SK-N-SH (cell line): ENCODE results near the gene MGAT5. TPM values are rescaled to one million over a fixed set of nuclear protein-coding genes. Genes with fewer than 3 reads are reported as not detected.

Source experiments
- CTCF ChIA-PET: fragments of 300-600, 350-600 bp; formaldehyde crosslinking; extraction: SDS; loops from one replicate; lab custom pipeline; 2021; lab: Yijun Ruan, JAX
- POLR2A ChIA-PET: fragments of 350-600 bp; sonication (Branson Sonifier 250); formaldehyde crosslinking; extraction: SDS; loops from one replicate; lab custom pipeline; 2020; ENCODE audit warnings: antibody characterized with exemption, inconsistent platforms; lab: Yijun Ruan, JAX
- DNase-seq: peaks from one replicate; pipeline ENCODE4 v3.0.0; 2012
- H2AFZ ChIP-seq: fragments of 200-600 bp; sonication (generic); 2 replicates; pipeline ENCODE4 v1.8.1; 2016; ENCODE audit warnings: antibody characterized with exemption, mild to moderate bottlenecking, low read depth
- H3F3A ChIP-seq: fragments of 200-600 bp; sonication (generic); replicated peaks from 2 replicates; pipeline ENCODE3; 2016; ENCODE audit warnings: antibody characterized with exemption, mild to moderate bottlenecking; ENCODE audit not compliant: insufficient read depth
- H3K27ac ChIP-seq, 2 experiments: fragments of 200-500 bp in 1 of 2; fragments of 200-600 bp in 1 of 2; sonication (Bioruptor generic) in 1 of 2; sonication (generic), shearing (Covaris generic) in 1 of 2; 2 replicates each; pipeline versions ENCODE4 v1.5.1 to v1.6.1; 2014 to 2016; ENCODE audit warnings: low read depth in 2 of 2, inconsistent platforms in 1 of 2, low read length in 1 of 2, mild to moderate bottlenecking in 1 of 2, mixed read lengths in 1 of 2
- H3K27me3 ChIP-seq: fragments of 200-600 bp; sonication (generic), shearing (Covaris generic); 2 replicates; pipeline ENCODE4 v1.6.1; 2016; ENCODE audit warnings: mixed run types; ENCODE audit not compliant: insufficient read depth
- H3K36me3 ChIP-seq, 2 experiments: fragments of 200-500 bp in 1 of 2; fragments of 200-600 bp in 1 of 2; sonication (Bioruptor generic) in 1 of 2; sonication (generic) in 1 of 2; replicated peaks in 1 of 2; 2 replicates each; pipeline versions ENCODE3 to v1.5.1; 2014 to 2016; ENCODE audit warnings: low read length in 1 of 2, mild to moderate bottlenecking in 1 of 2; ENCODE audit not compliant: insufficient read depth in 2 of 2, control insufficient read depth in 1 of 2
- H3K4me1 ChIP-seq, 2 experiments: fragments of 200-500 bp in 1 of 2; fragments of 200-600 bp in 1 of 2; sonication (Bioruptor generic) in 1 of 2; sonication (generic), shearing (Covaris generic) in 1 of 2; 2 replicates each; pipeline versions ENCODE4 v1.5.1 to v1.6.1; 2014 to 2016; ENCODE audit warnings: low read depth in 1 of 2, low read length in 1 of 2, mixed run types in 1 of 2; ENCODE audit not compliant: insufficient read depth in 2 of 2, control insufficient read depth in 1 of 2
- H3K4me2 ChIP-seq: fragments of 200-600 bp; sonication (generic), shearing (Covaris generic); 2 replicates; pipeline ENCODE4 v1.6.1; 2017; ENCODE audit warnings: mixed run types
- H3K4me3 ChIP-seq, 2 experiments: fragments of 200-500 bp in 1 of 2; fragments of 200-600 bp in 1 of 2; sonication (Bioruptor generic) in 1 of 2; sonication (generic), shearing (Covaris generic) in 1 of 2; 2 replicates each; pipeline versions ENCODE4 v1.5.1 to v1.8.1; 2014 to 2016; ENCODE audit warnings: low read depth in 2 of 2, inconsistent platforms in 1 of 2, low read length in 1 of 2, mild to moderate bottlenecking in 1 of 2, mixed read lengths in 1 of 2, moderate library complexity in 1 of 2
- H3K79me2 ChIP-seq: fragments of 200-600 bp; sonication (generic); 2 replicates; pipeline ENCODE4 v1.8.1; 2017; ENCODE audit warnings: mild to moderate bottlenecking; ENCODE audit not compliant: insufficient read depth
- H3K9ac ChIP-seq: fragments of 200-600 bp; sonication (generic); 2 replicates; pipeline ENCODE4 v1.6.1; 2017; ENCODE audit warnings: mixed run types
- H3K9me2 ChIP-seq: fragments of 200-600 bp; sonication (generic); 2 replicates; pipeline ENCODE4 v1.6.1; 2017; ENCODE audit warnings: mixed run types
- H3K9me3 ChIP-seq: fragments of 200-600 bp; sonication (generic); 2 replicates; pipeline ENCODE4 v1.6.1; 2017; ENCODE audit warnings: mixed run types, mild to moderate bottlenecking, moderate library complexity
- H4K20me1 ChIP-seq: fragments of 200-600 bp; sonication (generic); 2 replicates; pipeline ENCODE4 v1.6.1; 2017; ENCODE audit warnings: mild to moderate bottlenecking, mixed run types; ENCODE audit not compliant: insufficient read depth
- ELF1 ChIP-seq: IDR thresholded peaks from 2 replicates; pipeline ENCODE4 v1.4.0; 2012
- FOSL2 ChIP-seq: IDR thresholded peaks from 2 replicates; pipeline ENCODE4 v1.4.0; 2012; ENCODE audit warnings: low read depth, mild to moderate bottlenecking, moderate library complexity, borderline replicate concordance
- MXI1 ChIP-seq: IDR thresholded peaks from 2 replicates; pipeline ENCODE4 v1.6.1; 2012; ENCODE audit warnings: mild to moderate bottlenecking, low read depth, low read length, improper control_type of control experiment
- POLR2AphosphoS5 ChIP-seq: IDR thresholded peaks from 2 replicates; pipeline ENCODE4 v1.6.1; 2012; ENCODE audit warnings: low read depth, low read length
- TAF1 ChIP-seq: IDR thresholded peaks from 2 replicates; pipeline ENCODE4 v1.6.1; 2012; ENCODE audit warnings: low read depth, mild to moderate bottlenecking, low read length, moderate library complexity, borderline replicate concordance
- YY1 ChIP-seq: IDR thresholded peaks from 2 replicates; pipeline ENCODE4 v1.4.0; 2012; ENCODE audit warnings: low read depth, mild to moderate bottlenecking
- WGBS: methylation state at CpG from one replicate; pipeline ENCODE4 v1.1.6; 2017; ENCODE audit warnings: low lambda C conversion rate; 5-methylcytosine and 5-hydroxymethylcytosine counted together
- polyA plus RNA-seq, 3 experiments: library from polyadenylated mRNA; depleted of rRNA; stranded (reverse); fragments of >200 nt; gene quantifications; 2 replicates each; pipeline ENCODE4 v1.2.3, GENCODE V29; 2012
- TF ChIP-seq, protein P1 (sequence below): fragments of 150-350 bp; IDR thresholded peaks from 2 replicates; pipeline ENCODE4 v1.6.1; 2016; ENCODE audit warnings: mild to moderate bottlenecking, low read depth, low read length
- TF ChIP-seq, protein P2 (sequence below): IDR thresholded peaks from 2 replicates; pipeline ENCODE4 v1.6.1; 2012; ENCODE audit warnings: mild to moderate bottlenecking, low read depth, low read length, moderate library complexity
- TF ChIP-seq, protein P3 (sequence below): IDR thresholded peaks from 2 replicates; pipeline ENCODE4 v1.4.0; 2012; ENCODE audit warnings: low read depth

The MGAT5 gene
- polyA plus RNA-seq, 1 of the 3 experiments (the other 2 are of a cell fraction), result 18.2 TPM

DNA sequence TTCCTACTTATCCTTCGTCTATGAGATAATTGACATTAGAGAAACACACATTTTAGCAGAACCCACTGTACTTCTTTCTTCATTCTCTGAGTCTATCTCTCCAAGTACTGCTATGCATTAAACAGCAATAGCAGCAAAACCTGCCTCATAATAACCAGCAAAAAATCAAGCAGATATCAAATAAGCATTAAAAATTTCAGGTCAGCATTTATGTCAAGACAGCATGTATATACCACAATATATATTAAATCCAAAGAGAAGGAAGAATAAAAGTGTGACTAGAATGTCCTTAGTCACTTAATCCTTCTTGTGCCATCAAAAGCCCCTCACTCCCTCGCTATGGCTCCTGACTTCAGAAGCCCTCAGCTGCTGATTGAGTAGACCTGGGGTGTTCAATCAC, 131.3 kb downstream of the MGAT5 start:
- no peak overlapping the region for H3K27ac ChIP-seq
- no peaks in the 10 kb centered on the region for H3K9me3 ChIP-seq
- no peaks in the 10 kb centered on the region for H4K20me1 ChIP-seq
- no peak overlapping the region for H2AFZ ChIP-seq
- H3K4me2 ChIP-seq, result no peak overlapping the region
- TF ChIP-seq, protein P1, sequence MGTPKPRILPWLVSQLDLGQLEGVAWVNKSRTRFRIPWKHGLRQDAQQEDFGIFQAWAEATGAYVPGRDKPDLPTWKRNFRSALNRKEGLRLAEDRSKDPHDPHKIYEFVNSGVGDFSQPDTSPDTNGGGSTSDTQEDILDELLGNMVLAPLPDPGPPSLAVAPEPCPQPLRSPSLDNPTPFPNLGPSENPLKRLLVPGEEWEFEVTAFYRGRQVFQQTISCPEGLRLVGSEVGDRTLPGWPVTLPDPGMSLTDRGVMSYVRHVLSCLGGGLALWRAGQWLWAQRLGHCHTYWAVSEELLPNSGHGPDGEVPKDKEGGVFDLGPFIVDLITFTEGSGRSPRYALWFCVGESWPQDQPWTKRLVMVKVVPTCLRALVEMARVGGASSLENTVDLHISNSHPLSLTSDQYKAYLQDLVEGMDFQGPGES, result no peak
- TF ChIP-seq, protein P2, sequence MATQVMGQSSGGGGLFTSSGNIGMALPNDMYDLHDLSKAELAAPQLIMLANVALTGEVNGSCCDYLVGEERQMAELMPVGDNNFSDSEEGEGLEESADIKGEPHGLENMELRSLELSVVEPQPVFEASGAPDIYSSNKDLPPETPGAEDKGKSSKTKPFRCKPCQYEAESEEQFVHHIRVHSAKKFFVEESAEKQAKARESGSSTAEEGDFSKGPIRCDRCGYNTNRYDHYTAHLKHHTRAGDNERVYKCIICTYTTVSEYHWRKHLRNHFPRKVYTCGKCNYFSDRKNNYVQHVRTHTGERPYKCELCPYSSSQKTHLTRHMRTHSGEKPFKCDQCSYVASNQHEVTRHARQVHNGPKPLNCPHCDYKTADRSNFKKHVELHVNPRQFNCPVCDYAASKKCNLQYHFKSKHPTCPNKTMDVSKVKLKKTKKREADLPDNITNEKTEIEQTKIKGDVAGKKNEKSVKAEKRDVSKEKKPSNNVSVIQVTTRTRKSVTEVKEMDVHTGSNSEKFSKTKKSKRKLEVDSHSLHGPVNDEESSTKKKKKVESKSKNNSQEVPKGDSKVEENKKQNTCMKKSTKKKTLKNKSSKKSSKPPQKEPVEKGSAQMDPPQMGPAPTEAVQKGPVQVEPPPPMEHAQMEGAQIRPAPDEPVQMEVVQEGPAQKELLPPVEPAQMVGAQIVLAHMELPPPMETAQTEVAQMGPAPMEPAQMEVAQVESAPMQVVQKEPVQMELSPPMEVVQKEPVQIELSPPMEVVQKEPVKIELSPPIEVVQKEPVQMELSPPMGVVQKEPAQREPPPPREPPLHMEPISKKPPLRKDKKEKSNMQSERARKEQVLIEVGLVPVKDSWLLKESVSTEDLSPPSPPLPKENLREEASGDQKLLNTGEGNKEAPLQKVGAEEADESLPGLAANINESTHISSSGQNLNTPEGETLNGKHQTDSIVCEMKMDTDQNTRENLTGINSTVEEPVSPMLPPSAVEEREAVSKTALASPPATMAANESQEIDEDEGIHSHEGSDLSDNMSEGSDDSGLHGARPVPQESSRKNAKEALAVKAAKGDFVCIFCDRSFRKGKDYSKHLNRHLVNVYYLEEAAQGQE, result no peak
- TF ChIP-seq TAF1, result no peak
- no peak for TF ChIP-seq YY1
- TF ChIP-seq POLR2AphosphoS5, result no peak
- TF ChIP-seq MXI1, result no peak
- no peak for TF ChIP-seq FOSL2
- TF ChIP-seq, protein P3, sequence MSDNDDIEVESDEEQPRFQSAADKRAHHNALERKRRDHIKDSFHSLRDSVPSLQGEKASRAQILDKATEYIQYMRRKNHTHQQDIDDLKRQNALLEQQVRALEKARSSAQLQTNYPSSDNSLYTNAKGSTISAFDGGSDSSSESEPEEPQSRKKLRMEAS, result no peak
- no peak for TF ChIP-seq ELF1
- ChIA-PET CTCF (interaction anchor here (0.7 to 1.3 kb wide), 3 partner anchors 10 to 173 kb away, joined by 3 read pairs; no protein-coding TSS in a partner anchor), POLR2A (no interaction called here)
- WGBS, result 88% methylated on average over 2 of the region's 2 CpGs
- H3K79me2 ChIP-seq, result no peaks in the 10 kb centered on the region
- peaks cover 0 to 2% of the 10 kb centered on the region in 2 experiments; a peak in 1 of 4 replicates for H3K4me1 ChIP-seq
- no peaks in the 10 kb centered on the region for H3K9me2 ChIP-seq
- H3F3A ChIP-seq, result no peaks in the 10 kb centered on the region
- no peaks in the 10 kb centered on the region for H3K36me3 ChIP-seq
- no peak overlapping the region for H3K4me3 ChIP-seq
- no peak overlapping the region for H3K9ac ChIP-seq
- DNase-seq, result no peak
- no peaks in the 10 kb centered on the region for H3K27me3 ChIP-seq

DNA sequence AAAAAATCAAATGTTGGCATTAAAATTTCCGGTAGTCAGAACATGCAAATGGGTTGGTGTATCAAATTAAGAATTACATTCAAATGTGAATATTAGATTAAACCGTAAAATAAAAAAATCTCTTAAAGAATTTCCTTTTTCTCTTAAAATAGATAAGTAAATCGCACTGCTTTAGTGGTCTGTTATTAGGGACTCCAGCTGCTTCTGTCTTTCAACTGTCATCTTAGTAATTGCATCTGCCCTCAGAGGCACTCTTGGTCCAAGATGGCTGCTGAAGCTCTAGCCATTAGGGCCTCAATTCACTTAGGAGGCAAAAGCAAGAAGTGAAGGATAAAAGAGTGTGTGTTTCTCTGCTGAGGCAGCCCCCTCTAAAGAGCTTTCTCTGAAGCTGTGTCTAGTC, 132.4 kb downstream of the MGAT5 start:
- ChIA-PET POLR2A (no interaction called here), CTCF (interaction anchor here (1.5 kb wide), 2 partner anchors 15 to 26 kb away, joined by 3 to 4 read pairs; no protein-coding TSS in a partner anchor)
- Histone ChIP-seq H3K9me3 (no peaks in the 10 kb centered on the region), H4K20me1 (no peaks in the 10 kb centered on the region), H3K27ac (no peak overlapping the region), H3K4me3 (no peak overlapping the region), H3K9me2 (no peaks in the 10 kb centered on the region), H3K9ac (no peak overlapping the region), H3F3A (no peaks in the 10 kb centered on the region), H3K4me1 (no peaks in the 10 kb centered on the region; a peak in 1 of 4 replicates), H2AFZ (no peak overlapping the region), H3K36me3 (no peaks in the 10 kb centered on the region), H3K4me2 (no peak overlapping the region), H3K27me3 (no peaks in the 10 kb centered on the region), H3K79me2 (no peaks in the 10 kb centered on the region)
- WGBS, result 96% methylated on average over 3 of the region's 3 CpGs
- TF ChIP-seq, protein P2, result no peak
- TF ChIP-seq, protein P3, result no peak
- DNase-seq, result no peak
